Measurements from ENCODE around the gene IZUMO4.
A peak's percentile ranks its signal among the peaks of the same experiment; 100 is the strongest.

The IZUMO4 gene

DNA sequence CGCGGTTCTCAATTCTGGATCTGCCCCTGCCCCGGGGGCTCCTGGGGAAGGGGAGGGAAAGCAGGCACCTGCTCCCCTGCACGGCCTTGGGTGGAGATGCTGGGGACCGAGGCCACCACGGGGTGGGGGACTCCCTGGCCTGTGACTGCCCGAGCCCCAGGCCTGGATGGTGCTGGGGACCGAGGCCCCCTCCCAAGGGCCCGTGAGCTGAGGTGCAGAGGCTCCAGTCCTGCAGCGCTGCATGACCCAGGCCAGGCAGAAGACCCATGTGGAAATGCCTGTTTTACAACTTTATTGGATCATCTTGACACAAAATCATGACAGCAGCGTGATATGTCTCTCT lies 4.0 kb downstream of the IZUMO4 start:
- peaks cover 3 to 8% of the 10 kb centered on the region in 2 donors for H3K9me3 Mint-ChIP-seq
- H3K36me3 Mint-ChIP-seq = peaks cover 43 to 56% of the 10 kb centered on the region in 2 donors
- DNase-seq = no peak
- H3K27me3 Mint-ChIP-seq = no peaks in the 10 kb centered on the region
- peaks cover 17 to 32% of the 10 kb centered on the region in 2 donors for H3K4me1 Mint-ChIP-seq
- peak overlapping the region; percentile 71 for H3K27ac Mint-ChIP-seq
- ATAC-seq (replicated peaks) = no peak
- H3K4me3 Mint-ChIP-seq = no peak overlapping the region

DNA sequence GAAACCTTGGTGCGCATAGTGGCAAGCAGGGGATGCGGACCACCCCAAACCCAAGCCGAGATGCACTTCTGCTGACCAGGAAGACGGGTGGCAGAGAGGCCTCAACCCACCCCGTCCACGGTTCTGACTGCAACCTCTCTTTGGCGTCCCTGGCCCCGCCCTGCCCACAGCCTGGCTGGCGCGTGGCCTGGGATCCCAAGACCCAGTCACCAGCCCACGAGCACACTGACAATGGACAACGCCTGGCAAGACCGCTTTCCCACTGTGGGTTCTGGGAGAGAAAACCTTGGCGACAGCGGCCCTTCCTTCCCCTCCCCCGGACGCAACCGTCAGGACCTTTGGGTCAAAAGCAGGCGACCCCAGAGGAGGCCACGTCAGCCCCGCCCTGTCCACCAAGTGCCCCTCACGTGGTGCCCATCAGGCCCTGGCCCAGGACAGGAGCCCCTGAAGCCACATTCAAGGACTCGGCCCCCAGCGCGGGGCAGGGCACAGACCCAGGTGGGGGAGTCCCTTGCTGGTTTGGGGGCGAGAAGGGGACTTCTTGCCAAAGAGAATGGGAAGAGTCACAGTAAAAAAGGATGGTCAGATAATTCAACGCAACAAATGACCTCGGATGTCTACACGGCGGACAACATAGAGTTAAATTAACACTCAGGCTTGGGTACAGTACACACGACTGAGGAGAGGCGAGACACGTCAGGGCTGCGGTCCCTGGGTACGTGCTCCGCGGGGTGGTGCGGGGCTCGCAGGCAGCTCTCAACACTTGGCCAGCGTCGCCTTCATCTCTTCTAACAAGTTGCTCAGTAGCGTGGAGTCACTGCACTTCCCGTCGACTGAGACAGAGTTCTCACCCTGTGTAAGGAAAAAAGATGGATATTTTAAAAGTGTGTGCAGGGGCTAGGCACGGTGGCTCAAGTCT lies 5.0 kb downstream of the IZUMO4 start:
- no peak for ATAC-seq (replicated peaks)
- no peak for DNase-seq
- peaks cover 18 to 30% of the 10 kb centered on the region in 2 donors for H3K4me1 Mint-ChIP-seq
- peaks cover 3 to 8% of the 10 kb centered on the region in 2 donors for H3K9me3 Mint-ChIP-seq
- H3K27me3 Mint-ChIP-seq = no peaks in the 10 kb centered on the region
- peaks cover 49 to 61% of the 10 kb centered on the region in 2 donors for H3K36me3 Mint-ChIP-seq
- peak overlapping the region; percentile 80 for H3K27ac Mint-ChIP-seq
- H3K4me3 Mint-ChIP-seq = no peak overlapping the region

DNA sequence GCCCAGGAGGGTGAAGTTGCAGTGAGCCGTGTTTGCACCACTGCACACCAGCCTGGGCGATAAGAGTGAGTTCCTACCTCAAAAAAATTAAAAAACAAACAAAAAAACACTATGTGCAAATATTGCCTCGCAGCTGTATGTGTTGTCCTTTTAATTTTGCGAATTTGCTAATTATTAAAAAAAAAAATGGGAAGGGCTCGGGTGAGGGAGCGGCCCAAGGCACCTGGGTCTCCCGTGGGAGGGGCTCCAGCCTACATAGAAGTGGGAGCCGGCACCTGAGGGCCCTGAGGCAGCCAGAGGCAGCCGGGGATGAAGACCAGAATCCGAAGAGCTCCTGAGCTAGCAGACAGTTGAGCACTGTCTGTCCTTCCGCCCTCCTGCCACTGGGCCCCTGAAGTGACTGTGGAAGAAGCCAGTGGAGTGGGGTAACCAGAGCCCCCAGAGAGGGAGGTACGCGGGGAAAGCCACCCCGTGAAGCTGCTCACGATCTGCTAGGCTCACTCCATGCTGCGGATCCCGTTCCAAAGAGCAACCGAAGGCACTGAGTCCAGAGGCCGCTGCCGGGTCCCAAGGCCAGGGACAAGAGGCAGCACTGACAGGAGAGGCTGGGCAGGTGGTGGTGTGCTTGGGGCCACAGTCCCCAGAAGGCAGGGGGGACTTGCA lies 6.5 kb downstream of the IZUMO4 start:
- Mint-ChIP-seq H3K4me3 (no peak overlapping the region), H3K27me3 (no peaks in the 10 kb centered on the region), H3K36me3 (peaks cover 57 to 72% of the 10 kb centered on the region in 2 donors), H3K4me1 (peaks cover 18 to 20% of the 10 kb centered on the region in 2 donors), H3K9me3 (peaks cover 3 to 8% of the 10 kb centered on the region in 2 donors), H3K27ac (peak overlapping the region; percentile 62)
- no peak for ATAC-seq (replicated peaks)
- DNase-seq = no peak

DNA sequence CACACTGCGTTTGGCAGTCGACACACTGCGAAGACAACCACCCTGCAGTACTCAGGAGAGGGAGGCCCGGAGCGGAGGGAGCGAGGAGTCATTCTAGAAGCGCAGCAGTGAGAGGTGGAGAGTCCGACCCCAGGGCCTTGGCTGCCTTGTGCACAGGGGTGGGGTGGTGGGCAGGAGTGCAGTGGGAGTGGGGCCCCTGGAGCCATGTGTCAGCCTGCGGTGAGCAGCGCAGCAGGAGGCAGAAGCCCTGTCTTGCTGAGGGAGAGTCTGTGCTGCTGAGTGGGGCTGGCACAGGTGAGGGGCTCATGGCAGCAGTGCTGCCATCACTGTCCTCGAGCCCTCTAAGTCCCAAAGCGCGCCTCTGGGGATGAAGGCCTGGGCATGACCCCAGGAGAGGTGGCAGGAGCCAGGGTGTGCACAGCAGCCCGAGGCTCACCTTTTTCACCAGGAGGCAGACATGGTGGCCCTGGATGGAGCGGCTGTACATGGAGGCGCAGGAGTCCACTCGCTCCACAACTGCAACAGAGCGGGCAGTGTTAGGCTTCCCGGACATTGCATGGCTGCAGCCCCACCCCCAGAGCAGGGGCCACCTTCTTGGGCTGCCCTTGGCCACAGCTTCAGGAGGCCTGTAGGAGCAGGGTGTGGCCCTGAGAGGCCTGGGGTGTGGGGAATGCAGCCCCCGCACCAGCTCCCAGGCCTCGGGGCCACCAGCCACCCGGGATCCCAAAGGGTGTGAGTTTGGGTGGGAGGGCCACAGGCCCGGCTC lies 11.7 kb downstream of the IZUMO4 start:
- DNase-seq = no peak
- peak overlapping the region in 1 of 2 donors; percentile 21 for H3K4me3 Mint-ChIP-seq
- peak; percentile 7 to 12 for ATAC-seq (replicated peaks)
- H3K27ac Mint-ChIP-seq = no peak overlapping the region
- H3K9me3 Mint-ChIP-seq = peaks cover 3 to 8% of the 10 kb centered on the region in 2 donors
- H3K36me3 Mint-ChIP-seq = peaks cover 55 to 60% of the 10 kb centered on the region in 2 donors
- H3K27me3 Mint-ChIP-seq = no peaks in the 10 kb centered on the region
- H3K4me1 Mint-ChIP-seq = peaks cover 17% of the 10 kb centered on the region in 2 donors

DNA sequence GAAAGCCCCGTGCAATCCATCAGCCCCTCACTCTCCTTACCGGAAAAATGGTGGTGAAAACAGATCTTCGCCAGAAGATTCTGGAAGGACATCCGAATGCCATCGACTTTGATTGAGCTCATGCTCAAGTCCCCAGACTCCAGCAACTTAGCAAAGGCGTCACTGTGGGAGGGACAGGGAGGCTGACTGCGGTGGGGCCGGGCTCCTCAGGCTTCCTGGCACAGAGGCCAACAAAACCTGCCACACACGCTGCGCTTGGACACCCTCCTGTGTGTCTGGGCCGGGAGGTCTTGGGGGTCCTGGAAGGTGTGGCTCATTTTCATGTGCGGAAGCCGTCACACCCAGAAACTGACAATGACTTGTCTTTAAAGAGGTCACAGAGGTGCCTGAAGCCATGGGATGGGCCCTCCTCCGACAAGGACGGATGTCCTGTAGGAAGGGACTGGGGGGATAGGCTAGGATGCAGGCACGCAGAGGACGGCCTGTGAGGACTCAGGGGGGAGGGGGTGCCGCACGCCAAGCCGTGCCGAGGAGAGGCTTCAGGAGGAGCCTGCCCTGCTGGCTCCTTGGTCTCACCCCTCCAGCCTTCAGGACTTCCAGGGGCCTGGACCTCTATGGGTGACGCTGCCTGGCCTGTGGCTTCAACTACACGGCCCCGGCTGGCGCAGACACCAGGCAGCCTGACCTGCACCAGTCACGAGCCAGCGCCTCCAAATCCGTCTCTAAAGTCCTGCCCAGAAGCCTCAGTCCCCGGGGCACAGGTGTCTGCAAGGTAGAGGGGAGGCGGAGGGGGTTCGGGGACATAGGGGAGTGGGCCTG lies 12.5 kb downstream of the IZUMO4 start:
- Mint-ChIP-seq H3K4me1 (peaks cover 12 to 16% of the 10 kb centered on the region in 2 donors), H3K4me3 (no peak overlapping the region), H3K27ac (peak overlapping the region; percentile 83), H3K9me3 (peaks cover 2% of the 10 kb centered on the region in 2 donors), H3K27me3 (no peaks in the 10 kb centered on the region), H3K36me3 (peaks cover 54 to 59% of the 10 kb centered on the region in 2 donors)
- DNase-seq (no peak), ATAC-seq (replicated peaks) (no peak)

DNA sequence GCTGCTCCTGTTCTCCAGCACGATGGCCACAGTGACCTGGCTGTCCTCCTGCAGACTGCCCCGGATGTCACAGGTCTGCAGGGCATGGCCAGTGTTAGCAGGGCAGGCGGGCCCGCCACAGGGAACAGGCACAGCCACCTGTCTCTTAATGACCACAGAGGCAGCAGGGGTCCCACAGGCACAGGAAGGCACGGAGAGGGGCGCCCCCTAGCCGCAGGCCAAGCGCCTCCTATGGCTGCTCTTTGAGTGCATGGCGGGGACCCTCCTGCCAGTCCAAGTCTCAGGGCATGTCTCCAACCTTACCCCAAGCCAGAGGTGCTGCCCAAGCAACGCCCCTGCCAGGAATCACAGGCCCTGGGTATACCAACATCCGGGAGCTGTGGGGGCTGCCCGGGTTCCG lies 14.1 kb downstream of the IZUMO4 start:
- peaks cover 52 to 57% of the 10 kb centered on the region in 2 donors for H3K36me3 Mint-ChIP-seq
- ATAC-seq (replicated peaks) (peak in 1 of 2 donors; percentile 20), DNase-seq (no peak)
- H3K9me3 Mint-ChIP-seq = no peaks in the 10 kb centered on the region
- no peak overlapping the region for H3K27ac Mint-ChIP-seq
- no peaks in the 10 kb centered on the region for H3K27me3 Mint-ChIP-seq
- H3K4me3 Mint-ChIP-seq = no peak overlapping the region
- peaks cover 13 to 23% of the 10 kb centered on the region in 2 donors for H3K4me1 Mint-ChIP-seq

DNA sequence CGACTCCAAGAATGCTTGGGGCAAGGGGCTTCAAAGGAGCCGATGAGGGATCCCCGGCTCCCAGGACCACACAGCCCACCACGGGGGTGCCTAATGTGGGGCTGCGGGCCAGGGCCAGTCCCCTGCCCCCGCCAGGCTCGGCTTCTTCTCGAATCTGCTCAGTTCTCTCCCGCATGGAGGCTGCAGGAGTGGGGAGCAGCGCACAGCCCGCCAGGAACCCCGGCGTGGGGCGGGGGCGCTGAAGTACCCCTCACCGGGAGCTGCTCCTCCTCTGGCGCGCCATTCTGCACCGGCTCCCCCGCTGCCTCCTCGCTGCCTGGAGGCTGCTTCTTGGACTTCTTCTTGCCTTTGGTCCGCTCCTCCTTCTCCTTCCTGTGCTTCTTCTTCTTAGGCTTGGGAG lies 14.7 kb downstream of the IZUMO4 start:
- Mint-ChIP-seq H3K9me3 (no peaks in the 10 kb centered on the region), H3K27ac (no peak overlapping the region), H3K27me3 (no peaks in the 10 kb centered on the region), H3K4me3 (peak overlapping the region in 1 of 2 donors; percentile 23), H3K4me1 (peaks cover 13 to 23% of the 10 kb centered on the region in 2 donors), H3K36me3 (peaks cover 46 to 54% of the 10 kb centered on the region in 2 donors)
- DNase-seq = no peak
- ATAC-seq (replicated peaks) = no peak

DNA sequence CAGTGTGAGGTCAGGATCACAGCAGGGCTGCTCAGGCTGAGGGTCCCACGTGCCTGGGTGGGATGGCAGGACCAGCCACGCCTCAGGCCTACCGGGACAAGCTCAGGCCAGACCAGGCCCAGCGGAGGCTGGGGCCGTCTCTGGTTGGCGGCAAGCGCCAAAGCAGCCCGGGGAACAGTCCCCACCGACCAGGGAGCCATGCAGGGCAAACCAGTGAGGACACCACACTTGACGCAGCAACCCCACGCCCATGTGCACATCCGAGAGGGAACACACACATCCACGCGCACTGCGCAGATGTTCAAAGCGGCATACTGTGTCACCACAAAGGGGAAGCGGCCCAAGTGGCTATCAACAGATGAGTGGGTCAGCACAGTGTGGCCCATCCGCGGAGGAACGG lies 15.2 kb downstream of the IZUMO4 start:
- Mint-ChIP-seq H3K4me1 (peaks cover 11 to 23% of the 10 kb centered on the region in 2 donors), H3K27me3 (no peaks in the 10 kb centered on the region)

DNA sequence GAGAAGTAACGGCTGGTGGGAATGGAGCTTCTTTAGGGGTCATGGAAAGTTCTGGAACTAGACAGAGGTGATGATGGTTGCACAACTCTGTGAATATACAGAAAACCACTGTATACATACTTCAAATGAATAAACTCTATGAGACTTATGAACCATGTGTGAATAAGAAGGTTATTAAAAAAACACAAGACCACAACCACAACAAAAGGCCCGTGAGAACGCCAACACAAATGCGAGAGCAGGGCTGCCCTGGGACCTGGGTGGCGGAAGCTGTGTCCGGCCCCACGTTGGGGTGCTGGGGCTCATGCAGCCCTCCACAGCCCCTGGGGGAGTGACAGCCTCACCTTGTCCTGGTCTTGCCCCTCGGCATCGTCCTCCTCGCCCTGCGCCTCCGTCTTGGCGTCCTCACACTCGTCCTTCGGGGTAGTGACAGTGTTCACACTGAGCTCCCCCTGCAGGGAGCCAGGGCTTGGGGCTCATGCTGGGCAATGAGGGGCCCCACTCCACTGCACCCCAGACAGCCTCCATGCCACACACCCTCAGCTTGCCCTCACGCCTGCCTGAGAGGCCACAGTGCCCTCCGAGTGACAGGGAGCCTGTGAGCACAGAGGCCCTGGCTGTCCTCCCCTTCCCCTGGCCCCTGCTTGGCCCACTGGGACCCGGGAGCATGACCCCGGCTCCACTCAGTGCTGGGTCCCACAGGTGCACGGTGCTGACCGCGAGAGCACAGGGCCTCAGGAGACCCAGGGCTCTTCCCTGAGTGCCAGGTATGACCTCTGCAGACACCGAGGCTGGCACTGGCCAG lies 16.0 kb downstream of the IZUMO4 start:
- ATAC-seq (replicated peaks) (no peak), DNase-seq (no peak)
- Mint-ChIP-seq H3K4me1 (peaks cover 9 to 23% of the 10 kb centered on the region in 2 donors), H3K9me3 (no peaks in the 10 kb centered on the region), H3K36me3 (peaks cover 38 to 45% of the 10 kb centered on the region in 2 donors), H3K4me3 (no peak overlapping the region), H3K27me3 (no peaks in the 10 kb centered on the region), H3K27ac (peak overlapping the region; percentile 59)

More for the DNA sequence above, 15.2 kb downstream of the IZUMO4 start:
- H3K4me3 Mint-ChIP-seq = peak overlapping the region in 1 of 2 donors; percentile 23
- H3K9me3 Mint-ChIP-seq = no peaks in the 10 kb centered on the region
- H3K36me3 Mint-ChIP-seq = peaks cover 42 to 50% of the 10 kb centered on the region in 2 donors
- DNase-seq (no peak), ATAC-seq (replicated peaks) (no peak)
- H3K27ac Mint-ChIP-seq = peak overlapping the region; percentile 26

DNA sequence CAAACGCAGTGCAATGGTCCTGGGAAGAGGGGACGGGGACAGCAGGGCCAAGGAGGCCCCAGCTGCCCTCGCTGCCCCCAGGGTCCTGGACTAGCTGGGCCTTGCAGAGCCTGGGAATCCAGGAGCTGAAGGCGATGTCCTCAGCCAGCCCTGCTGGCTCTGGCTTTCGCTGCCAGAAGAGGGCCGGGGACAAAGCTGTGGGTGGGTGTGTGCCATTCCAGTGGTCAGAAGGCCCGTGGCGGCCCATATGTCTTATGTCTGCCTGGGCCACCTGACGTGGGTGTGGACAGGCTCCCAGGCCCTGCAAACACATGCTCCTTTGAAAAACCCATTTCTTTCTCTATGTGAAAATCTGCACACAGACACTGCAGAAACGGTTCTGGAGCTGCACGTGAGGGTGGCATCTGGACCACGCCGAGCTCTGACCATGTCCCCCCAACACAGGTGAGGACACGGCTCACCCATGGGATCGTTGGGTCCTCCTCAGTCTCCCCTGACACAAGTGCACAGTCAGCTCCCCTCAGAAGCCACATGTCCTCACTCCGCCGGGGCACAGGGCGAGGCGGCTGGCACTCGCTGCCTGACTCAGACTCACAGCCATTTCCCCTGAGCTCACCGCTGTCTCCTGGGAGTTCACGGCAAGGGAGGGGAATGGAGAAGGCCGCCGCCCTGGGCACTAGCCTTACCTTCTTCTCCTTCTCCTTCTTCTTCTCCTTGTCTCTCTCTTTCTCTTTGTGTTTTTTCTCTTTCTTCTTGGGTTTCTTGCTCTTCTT lies 16.9 kb downstream of the IZUMO4 start:
- DNase-seq (no peak), ATAC-seq (replicated peaks) (no peak)
- Mint-ChIP-seq H3K27me3 (no peaks in the 10 kb centered on the region), H3K36me3 (peaks cover 40 to 45% of the 10 kb centered on the region in 2 donors), H3K4me3 (no peak overlapping the region), H3K27ac (peak overlapping the region; percentile 31), H3K4me1 (peaks cover 6 to 14% of the 10 kb centered on the region in 2 donors), H3K9me3 (no peaks in the 10 kb centered on the region)

DNA sequence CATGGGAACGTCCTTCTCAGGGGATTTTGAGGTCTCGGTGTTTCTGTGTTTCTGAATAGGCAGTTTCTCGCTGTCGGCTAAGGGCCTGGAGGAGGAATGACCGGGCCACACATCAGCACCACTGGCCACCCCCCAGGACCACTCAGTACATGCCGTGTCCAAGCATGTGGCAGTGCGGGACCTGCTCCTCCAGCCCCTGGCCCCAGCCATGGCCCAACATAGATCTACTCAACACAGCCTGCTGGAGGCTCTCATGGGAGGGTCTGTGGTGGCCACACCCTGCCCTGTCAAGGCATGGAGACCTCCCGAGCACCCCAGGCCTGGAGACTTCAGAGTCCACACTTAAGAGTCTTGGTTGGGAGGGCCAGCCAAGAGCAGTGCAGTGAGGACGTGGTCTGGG lies 17.5 kb downstream of the IZUMO4 start:
- ATAC-seq (replicated peaks) (no peak), DNase-seq (no peak)
- Mint-ChIP-seq H3K9me3 (no peaks in the 10 kb centered on the region), H3K27me3 (no peaks in the 10 kb centered on the region), H3K4me3 (no peak overlapping the region), H3K27ac (peak overlapping the region; percentile 31), H3K4me1 (peaks cover 6 to 14% of the 10 kb centered on the region in 2 donors), H3K36me3 (peaks cover 41 to 46% of the 10 kb centered on the region in 2 donors)

DNA sequence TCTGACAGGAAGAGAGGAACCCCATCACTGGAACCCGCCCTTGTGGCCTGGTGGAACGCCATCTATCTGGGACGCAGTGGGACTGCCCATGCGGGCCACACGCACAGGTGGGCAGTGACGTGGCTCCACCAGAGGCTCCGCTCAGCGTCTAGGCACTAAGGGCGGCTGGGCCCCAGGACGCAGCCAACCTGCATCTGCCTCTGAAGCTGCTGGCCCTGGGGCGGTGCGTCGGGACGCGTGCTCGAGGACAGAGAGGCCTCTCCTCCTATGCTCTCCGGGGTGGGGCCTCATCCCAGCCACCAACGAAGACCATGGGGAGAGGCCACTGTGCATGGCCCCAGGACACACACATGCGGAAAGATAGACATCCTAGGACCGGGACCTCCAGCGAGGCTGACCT lies 18.1 kb downstream of the IZUMO4 start:
- H3K27me3 Mint-ChIP-seq = no peaks in the 10 kb centered on the region
- peaks cover 6 to 14% of the 10 kb centered on the region in 2 donors for H3K4me1 Mint-ChIP-seq
- H3K9me3 Mint-ChIP-seq = no peaks in the 10 kb centered on the region
- no peak overlapping the region for H3K4me3 Mint-ChIP-seq
- no peak for ATAC-seq (replicated peaks)
- no peak for DNase-seq
- peaks cover 43 to 48% of the 10 kb centered on the region in 2 donors for H3K36me3 Mint-ChIP-seq
- no peak overlapping the region for H3K27ac Mint-ChIP-seq

All from stimulated activated naive B cell treated with anti-CD40 and anti-IgM and Interleukin-4, amounts not matched to agents 10 μg/mL and 1 μg/mL and 100 μg/mL, for 72 hours (primary cell).